Measurements from ENCODE around the gene S100A7. TPM values are rescaled to one million over a fixed set of nuclear protein-coding genes. Genes with fewer than 3 reads are reported as not detected.

S100A7 gene
- total and polyA plus RNA-seq, 12 donors = not detected

DNA sequence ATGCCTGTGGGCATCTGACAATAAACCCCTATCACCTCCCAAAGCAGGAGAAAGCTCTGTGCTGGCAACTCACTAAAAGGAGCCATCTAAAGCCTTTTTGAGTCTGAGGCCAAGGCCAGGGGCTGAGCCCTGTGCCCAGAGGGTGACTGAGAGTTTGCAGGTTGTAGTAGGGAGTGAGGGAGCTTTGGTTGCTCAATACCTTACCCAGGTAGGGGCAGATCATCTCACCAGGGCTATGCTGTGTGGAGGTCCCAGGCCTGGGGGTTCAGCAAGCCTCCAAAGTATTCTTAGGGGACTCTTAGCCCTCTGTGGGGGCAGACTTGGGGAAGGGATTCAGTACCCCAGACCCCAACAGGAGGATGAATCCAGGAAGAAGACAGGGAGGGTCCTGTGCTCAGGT is 21.2 kb downstream of the S100A7 start:
- no peaks in the 10 kb centered on the region for H3K9me3 ChIP-seq (replicated peaks in 1 of 3)
- TF ChIP-seq, protein P1, sequence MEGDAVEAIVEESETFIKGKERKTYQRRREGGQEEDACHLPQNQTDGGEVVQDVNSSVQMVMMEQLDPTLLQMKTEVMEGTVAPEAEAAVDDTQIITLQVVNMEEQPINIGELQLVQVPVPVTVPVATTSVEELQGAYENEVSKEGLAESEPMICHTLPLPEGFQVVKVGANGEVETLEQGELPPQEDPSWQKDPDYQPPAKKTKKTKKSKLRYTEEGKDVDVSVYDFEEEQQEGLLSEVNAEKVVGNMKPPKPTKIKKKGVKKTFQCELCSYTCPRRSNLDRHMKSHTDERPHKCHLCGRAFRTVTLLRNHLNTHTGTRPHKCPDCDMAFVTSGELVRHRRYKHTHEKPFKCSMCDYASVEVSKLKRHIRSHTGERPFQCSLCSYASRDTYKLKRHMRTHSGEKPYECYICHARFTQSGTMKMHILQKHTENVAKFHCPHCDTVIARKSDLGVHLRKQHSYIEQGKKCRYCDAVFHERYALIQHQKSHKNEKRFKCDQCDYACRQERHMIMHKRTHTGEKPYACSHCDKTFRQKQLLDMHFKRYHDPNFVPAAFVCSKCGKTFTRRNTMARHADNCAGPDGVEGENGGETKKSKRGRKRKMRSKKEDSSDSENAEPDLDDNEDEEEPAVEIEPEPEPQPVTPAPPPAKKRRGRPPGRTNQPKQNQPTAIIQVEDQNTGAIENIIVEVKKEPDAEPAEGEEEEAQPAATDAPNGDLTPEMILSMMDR (IDR thresholded peaks at IDR 0.05) = no peak
- TF ChIP-seq POLR2A (IDR thresholded peaks at IDR 0.05) = no peak

DNA sequence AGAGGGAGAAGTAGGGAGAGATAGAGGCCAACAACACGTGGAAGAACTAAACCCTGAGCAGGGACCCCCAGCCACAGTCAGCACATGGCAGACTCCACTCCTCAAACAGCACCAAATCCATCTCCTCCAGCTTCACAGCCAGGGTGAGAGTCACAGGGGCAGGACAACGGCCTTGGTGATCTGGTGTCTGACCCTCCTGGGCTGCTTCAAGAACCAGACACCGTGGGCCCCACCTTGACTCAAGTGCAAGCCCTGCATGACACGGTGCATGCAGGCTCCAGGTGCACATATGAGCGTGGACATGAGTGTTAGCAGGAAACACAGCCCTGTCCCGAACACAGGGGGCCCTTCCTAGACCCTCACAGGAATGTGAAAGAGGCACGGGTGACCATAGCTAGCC is 21.9 kb downstream of the S100A7 start:
- H3K4me1 ChIP-seq (replicated peaks in 1 of 2) = peaks cover 0 to 5% of the 10 kb centered on the region in 2 donors
- no peaks in the 10 kb centered on the region for H3K9me3 ChIP-seq (replicated peaks in 1 of 3)
- H3K27me3 ChIP-seq = no peaks in the 10 kb centered on the region
- WGBS, 4 donors = 56 to 97% (median 77%) methylated on average over 3 to 7 of the region's 7 CpGs
- H3K36me3 ChIP-seq (replicated peaks in 1 of 2) = no peaks in the 10 kb centered on the region
- no peak overlapping the region for H3K27ac ChIP-seq
- intact Hi-C loops (cut with DNase I) = no loop called here
- TF ChIP-seq, protein P1 (IDR thresholded peaks at IDR 0.05) = no peak
- TF ChIP-seq POLR2A (IDR thresholded peaks at IDR 0.05) = no peak
- H3K4me3 ChIP-seq = no peak overlapping the region
- DNase-seq = no peak

More for the DNA sequence above, 21.2 kb downstream of the S100A7 start:
- intact Hi-C loops (cut with DNase I) = no loop called here
- Histone ChIP-seq H3K36me3 (replicated peaks in 1 of 2) (no peaks in the 10 kb centered on the region), H3K4me3 (no peak overlapping the region), H3K4me1 (replicated peaks in 1 of 2) (peaks cover 0 to 5% of the 10 kb centered on the region in 2 donors), H3K27me3 (no peaks in the 10 kb centered on the region), H3K27ac (no peak overlapping the region)
- DNase-seq = no peak

DNA sequence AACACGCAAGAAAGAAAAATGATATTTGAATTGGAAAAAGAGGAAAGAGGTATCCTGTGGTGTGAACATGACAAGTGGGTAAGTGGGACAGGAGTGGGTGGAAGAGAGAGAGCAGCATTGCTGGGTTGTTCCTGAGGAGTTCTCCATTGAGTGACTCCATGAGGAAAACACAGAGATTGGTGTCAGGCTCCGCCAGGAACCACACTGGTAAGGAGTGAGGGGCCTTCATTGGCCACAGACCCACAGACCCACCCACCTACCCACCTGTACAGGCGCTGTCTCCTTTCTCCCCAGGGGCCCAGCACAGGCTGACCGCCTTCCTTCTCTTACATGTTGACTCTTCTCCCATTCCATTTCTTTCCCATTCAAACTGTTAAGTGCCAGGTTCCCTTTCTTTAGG is 23.2 kb downstream of the S100A7 start:
- intact Hi-C loops (cut with DNase I) = no loop called here
- no peaks in the 10 kb centered on the region for H3K9me3 ChIP-seq (replicated peaks in 1 of 3)
- H3K36me3 ChIP-seq (replicated peaks in 1 of 2) = no peaks in the 10 kb centered on the region
- peaks cover 0 to 11% of the 10 kb centered on the region in 2 donors for H3K4me1 ChIP-seq (replicated peaks in 1 of 2)
- TF ChIP-seq, protein P1 (IDR thresholded peaks at IDR 0.05) = no peak
- no peak for TF ChIP-seq POLR2A (IDR thresholded peaks at IDR 0.05)
- DNase-seq = no peak
- H3K27ac ChIP-seq = no peak overlapping the region
- H3K4me3 ChIP-seq = no peak overlapping the region
- 88 to 96% (median 90%) methylated on average over 4 of the region's 4 CpGs for WGBS, 4 donors
- no peaks in the 10 kb centered on the region for H3K27me3 ChIP-seq

DNA sequence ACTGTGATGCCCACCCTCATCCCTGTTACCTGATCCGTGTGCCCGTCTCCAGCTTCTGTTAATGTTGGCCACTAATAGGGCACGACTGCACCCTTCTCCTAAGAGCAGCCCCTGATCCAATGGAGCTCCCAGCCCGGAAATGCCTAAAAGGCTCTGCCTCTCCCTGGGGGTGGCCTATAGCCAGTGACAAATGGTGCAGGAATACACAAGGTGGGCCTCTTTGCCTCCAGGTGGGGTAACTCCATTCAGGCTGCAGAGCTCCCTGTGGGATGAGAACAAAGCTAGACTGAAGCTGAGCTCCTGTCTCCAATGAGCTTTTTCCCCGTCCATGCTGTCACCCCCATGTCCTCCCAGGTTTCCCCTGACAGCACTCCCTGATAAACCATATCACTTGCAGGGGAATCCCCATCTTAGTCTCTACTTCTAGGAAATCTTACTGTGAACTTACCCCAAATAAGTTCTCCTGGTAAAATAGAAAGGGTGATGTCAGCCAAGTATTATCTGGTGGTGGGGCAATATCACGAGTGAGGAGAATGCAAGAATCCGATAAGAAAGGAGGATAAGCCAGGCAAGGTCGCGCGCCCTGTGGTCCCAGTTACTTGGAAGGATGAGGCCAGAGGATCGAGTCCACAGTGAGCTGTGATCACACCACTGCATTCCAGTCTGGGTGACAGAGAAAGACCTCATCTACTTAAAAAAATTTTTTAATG is 25.6 kb downstream of the S100A7 start:
- intact Hi-C loops (cut with DNase I) = no loop called here
- H3K27ac ChIP-seq = no peak overlapping the region
- H3K36me3 ChIP-seq (replicated peaks in 1 of 2) = no peaks in the 10 kb centered on the region
- no peaks in the 10 kb centered on the region for H3K9me3 ChIP-seq (replicated peaks in 1 of 3)
- TF ChIP-seq, protein P1 (IDR thresholded peaks at IDR 0.05) = no peak
- TF ChIP-seq POLR2A (IDR thresholded peaks at IDR 0.05) = no peak
- H3K4me3 ChIP-seq = no peak overlapping the region
- peaks cover 0 to 6% of the 10 kb centered on the region in 2 donors for H3K4me1 ChIP-seq (replicated peaks in 1 of 2)
- peak in 2 of 7 donors; percentile 13 to 41 for DNase-seq
- no peaks in the 10 kb centered on the region for H3K27me3 ChIP-seq
- 68 to 75% (median 72%) methylated on average over 8 to 11 of the region's 11 CpGs for WGBS, 4 donors
